GM12878 (cell line): ENCODE data around the gene PTPRB. TPM values are rescaled to one million over a fixed set of nuclear protein-coding genes. Genes with fewer than 3 reads are reported as not detected.

Experiments used
- ATAC-seq: fragments of 200-7000 bp; cut with Tn5 transposase; 3 replicates; pipeline ENCODE4 v1.9.1; 2020; ENCODE audit warnings: mild to moderate bottlenecking, moderate library complexity
- BruUV-seq: library from RNA; stranded (reverse); fragments of 400-500 nt; replicated peaks from 2 replicates; lab custom pipeline; 2021; lab: Mats Ljungman, UMichigan
- CTCF ChIA-PET: fragments of 300-600 bp; sonication (Branson Sonifier 250); formaldehyde crosslinking; extraction: SDS; loops from one replicate; lab custom pipeline; 2021; ENCODE audit warnings: inconsistent platforms; lab: Yijun Ruan, JAX
- POLR2A ChIA-PET: fragments of 350-600 bp; formaldehyde crosslinking; extraction: SDS; loops from one replicate; lab custom pipeline; 2021; ENCODE audit warnings: inconsistent platforms; lab: Charles Lee
- RAD21 ChIA-PET: fragments of 300-600 bp; sonication (Branson Sonifier 250); formaldehyde crosslinking; loops from one replicate; lab custom pipeline; 2023; ENCODE audit warnings: antibody characterized with exemption; ENCODE audit not compliant: unreplicated experiment; lab: Charles Lee
- SMC1A ChIA-PET: fragments of 300-600 bp; sonication (Branson Sonifier 250); formaldehyde crosslinking; loops from one replicate; lab custom pipeline; 2023; ENCODE audit not compliant: unreplicated experiment, uncharacterized antibody; lab: Charles Lee
- DNase-seq: peaks from one replicate; pipeline ENCODE4 v3.0.0-alpha.2; 2011; ENCODE audit warnings: low read depth, low spot score
- FAIRE-seq: peaks from 3 replicates; lab custom pipeline; 2011; peaks lifted over from hg19 to GRCh38; lab: Jason Lieb, UNC
- H2AFZ ChIP-seq: 2 replicates; pipeline ENCODE4 v1.6.0; 2011; ENCODE audit warnings: low read depth, low read length, control low read depth; ENCODE audit not compliant: control insufficient read depth
- H3K27ac ChIP-seq: 2 replicates; pipeline ENCODE4 v1.5.1; 2011; ENCODE audit warnings: control low read depth; ENCODE audit not compliant: control insufficient read depth, insufficient read depth
- H3K27me3 ChIP-seq, 2 experiments: replicated peaks in 1 of 2; 2 replicates each; pipeline versions ENCODE4 v1.6.0 to v1.6.1; 2011; ENCODE audit warnings: low read length in 1 of 2; ENCODE audit not compliant: control insufficient read depth in 2 of 2, insufficient read depth in 2 of 2
- H3K36me3 ChIP-seq, 2 experiments: 2 replicates each; pipeline ENCODE4 v1.5.1; 2011; ENCODE audit warnings: low read length in 1 of 2; ENCODE audit not compliant: control insufficient read depth in 2 of 2, insufficient read depth in 2 of 2
- H3K4me1 ChIP-seq: 2 replicates; pipeline ENCODE4 v1.6.1; 2011; ENCODE audit warnings: mild to moderate bottlenecking, low read length, moderate library complexity, mixed read lengths; ENCODE audit not compliant: control insufficient read depth, insufficient read depth
- H3K4me2 ChIP-seq: 2 replicates; pipeline ENCODE4 v1.6.0; 2011; ENCODE audit warnings: control low read depth; ENCODE audit not compliant: control insufficient read depth, insufficient read depth
- H3K4me3 ChIP-seq: fragments of 200-600 bp; sonication (generic); 2 replicates; pipeline ENCODE4 v1.5.1; 2016
- H3K79me2 ChIP-seq: 2 replicates; pipeline ENCODE4 v1.6.0; 2011; ENCODE audit warnings: low read length; ENCODE audit not compliant: control insufficient read depth, insufficient read depth
- H3K9ac ChIP-seq: 2 replicates; pipeline ENCODE4 v1.8.0; 2011; ENCODE audit warnings: low read length, control low read depth, mixed read lengths; ENCODE audit not compliant: control insufficient read depth, insufficient read depth
- H3K9me3 ChIP-seq: replicated peaks from 3 replicates; pipeline ENCODE4 v1.5.1; 2011; ENCODE audit warnings: mild to moderate bottlenecking, low read length; ENCODE audit not compliant: control insufficient read depth, insufficient read depth
- H4K20me1 ChIP-seq: 2 replicates; pipeline ENCODE4 v1.6.0; 2011; ENCODE audit not compliant: control insufficient read depth, insufficient read depth
- CEBPZ ChIP-seq: fragments of 150-350 bp; IDR thresholded peaks from 2 replicates; pipeline ENCODE4 v1.6.1; 2016; ENCODE audit warnings: low read depth, low read length
- GATAD2B ChIP-seq: fragments of 450-650 bp; conservative IDR thresholded peaks from 2 replicates; pipeline ENCODE4 v1.6.1; 2017; ENCODE audit warnings: low read depth, mild to moderate bottlenecking, moderate library complexity
- HSF1 ChIP-seq: fragments of 150-350 bp; IDR thresholded peaks from 2 replicates; pipeline ENCODE4 v1.6.1; 2014; ENCODE audit warnings: mild to moderate bottlenecking, low read depth, low read length
- IRF5 ChIP-seq: fragments of 450-650 bp; IDR thresholded peaks from 2 replicates; pipeline ENCODE4 v1.6.1; 2017; ENCODE audit warnings: borderline replicate concordance
- NFXL1 ChIP-seq: fragments of 450-650 bp; IDR thresholded peaks from 2 replicates; pipeline ENCODE4 v1.6.1; 2017; ENCODE audit warnings: antibody characterized with exemption, mild to moderate bottlenecking, borderline replicate concordance
- NKRF ChIP-seq: fragments of 450-650 bp; conservative IDR thresholded peaks from 2 replicates; pipeline ENCODE4 v1.6.1; 2017; ENCODE audit warnings: mild to moderate bottlenecking, moderate library complexity
- NR2C2 ChIP-seq: IDR thresholded peaks from 2 replicates; pipeline ENCODE4 v1.6.1; 2011; ENCODE audit warnings: borderline replicate concordance, low read depth; ENCODE audit not compliant: control insufficient read depth, insufficient read length
- POLR2A ChIP-seq: IDR thresholded peaks from 2 replicates; pipeline ENCODE4 v1.6.1; 2011; ENCODE audit warnings: low read depth, mild to moderate bottlenecking, low read length
- RAD21 ChIP-seq: IDR thresholded peaks from 2 replicates; pipeline ENCODE4 v1.6.1; 2011; ENCODE audit warnings: mild to moderate bottlenecking, low read depth, low read length, moderate library complexity; ENCODE audit not compliant: insufficient read depth
- SMC3 ChIP-seq: IDR thresholded peaks from 2 replicates; pipeline ENCODE4 v1.6.1; 2011; ENCODE audit warnings: low read length, improper control_type of control experiment, borderline replicate concordance
- SP1 ChIP-seq: IDR thresholded peaks from one replicate; pipeline ENCODE4 v1.6.1; 2011; ENCODE audit warnings: low read depth, low read length
- SREBF2 ChIP-seq: IDR thresholded peaks from 2 replicates; pipeline ENCODE4 v1.6.1; 2012; ENCODE audit warnings: mild to moderate bottlenecking, low read length
- WGBS: methylation state at CpG from one replicate; pipeline ENCODE4 v1.1.6; 2016; ENCODE audit warnings: low lambda C conversion rate; ENCODE audit not compliant: insufficient replicate concordance, insufficient coverage; ENCODE audit errors: missing lambda C conversion rate; 5-methylcytosine and 5-hydroxymethylcytosine counted together
- in situ Hi-C: fragments of 300-500 bp; cut with MboI; formaldehyde crosslinking; loops from 9 replicates; pipeline ENCODE4 v1.14.3; 2018; ENCODE audit warnings: mixed read lengths
- intact Hi-C: fragments of 100-400 bp; cut with micrococcal nuclease; formaldehyde crosslinking; loops from one replicate; pipeline ENCODE4 v1.14.2; 2022; ENCODE audit not compliant: unreplicated experiment
- polyA plus RNA-seq, 11 experiments: library from polyadenylated mRNA; depleted of rRNA in 4 of 11; unstranded in 6 of 11; stranded (reverse) in 5 of 11; fragments of >200 nt; fragmentation: Nextera tagmentation in 4 of 11; fragmentation: Illumina TruSeq in 1 of 11; extraction: Ambion mirVana in 4 of 11; extraction: Trizol in 1 of 11; gene quantifications; 1 replicate in 1 of 11; 2 replicates in 10 of 11; pipeline versions ENCODE4 v1.2.1 to v1.2.3, GENCODE V29; 2011 to 2016; ENCODE audit warnings: inconsistent platforms in 2 of 11, missing spikeins in 2 of 11, low read depth in 1 of 11
- total RNA-seq, 4 experiments: library from RNA; depleted of rRNA in 3 of 4; stranded (reverse); fragments of >200 nt in 3 of 4; fragmentation: Illumina TruSeq in 1 of 4; extraction: Trizol in 1 of 4; gene quantifications; 2 replicates each; pipeline versions ENCODE4 v1.2.1 to v1.2.3, GENCODE V29; 2013 to 2021

PTPRB gene
- total and polyA plus RNA-seq, 10 of the 15 experiments (the other 5 are each of a cell fraction or from before 2014, with no cell fraction given), result 0.03 to 0.35 (median 0.05) TPM

GRCh38 chr12:70648831-70649230, 11.6 kb upstream of the PTPRB start:
- intact Hi-C loops, result no loop called here
- Histone ChIP-seq H2AFZ (no peak overlapping the region), H3K36me3 (no peaks in the 10 kb centered on the region), H3K9me3 (no peaks in the 10 kb centered on the region), H4K20me1 (no peaks in the 10 kb centered on the region)
- in situ Hi-C loops, result no loop called here
- CTCF ChIA-PET, result no interaction called here
- no peak for DNase-seq
- FAIRE-seq, result no peak
- TF ChIP-seq IRF5, result no peak
- TF ChIP-seq HSF1, result no peak
- no peak for TF ChIP-seq GATAD2B
- TF ChIP-seq RAD21, result no peak
- no peak for TF ChIP-seq SMC3
- no peak for TF ChIP-seq SP1
- no peak for TF ChIP-seq CEBPZ
- TF ChIP-seq SREBF2, result no peak
- no peak for TF ChIP-seq NFXL1
- no peak for TF ChIP-seq NKRF
- no peak for TF ChIP-seq NR2C2
- TF ChIP-seq POLR2A, result no peak
- TF ChIP-seq, all 136 proteins: peak for 0
- H3K4me1 ChIP-seq, result no peaks in the 10 kb centered on the region
- no peak for ATAC-seq
- WGBS, result 4% methylated on average over 2 of the region's 2 CpGs
- no TSS peak for BruUV-seq
- ChIA-PET RAD21 (no interaction called here), SMC1A (no interaction called here), POLR2A (no interaction called here)
- no peak overlapping the region for H3K27ac ChIP-seq
- no peaks in the 10 kb centered on the region for H3K79me2 ChIP-seq
- H3K4me3 ChIP-seq, result no peak overlapping the region
- no peak overlapping the region for H3K4me2 ChIP-seq
- no peaks in the 10 kb centered on the region for H3K27me3 ChIP-seq
- no peak overlapping the region for H3K9ac ChIP-seq
